Activated CD4-positive, alpha-beta memory T cell treated with anti-CD3 and anti-CD28 coated beads for 36 hours (primary cell): Measurements from ENCODE around the gene TOP3B. TPM values are rescaled to one million over a fixed set of nuclear protein-coding genes. Genes with fewer than 3 reads are reported as not detected.

Experiments used
- CTCF ChIA-PET: fragments of 350-600 bp; sonication (Branson Sonifier 250); formaldehyde crosslinking; loops from one replicate; lab custom pipeline; 2021; ENCODE audit warnings: antibody characterized with exemption, inconsistent platforms; lab: Charles Lee
- POLR2A ChIA-PET: fragments of 350-600 bp; sonication (Branson Sonifier 250); formaldehyde crosslinking; loops from one replicate; lab custom pipeline; 2021; ENCODE audit warnings: antibody characterized with exemption; lab: Charles Lee
- DNase-seq: peaks from one replicate; pipeline ENCODE4 v3.0.0-alpha.2; 2020
- H3K27ac Mint-ChIP-seq: one replicate; pipeline ENCODE4 v1.8.0; 2021; ENCODE audit warnings: mixed read lengths
- H3K27me3 Mint-ChIP-seq: one replicate; pipeline ENCODE4 v1.8.0; 2021; ENCODE audit warnings: mixed read lengths
- H3K36me3 Mint-ChIP-seq: one replicate; pipeline ENCODE4 v1.8.0; 2021; ENCODE audit warnings: mixed read lengths
- H3K4me1 Mint-ChIP-seq: one replicate; pipeline ENCODE4 v1.8.0; 2021; ENCODE audit warnings: low read depth, mixed read lengths
- H3K4me3 Mint-ChIP-seq: one replicate; pipeline ENCODE4 v1.8.0; 2021; ENCODE audit warnings: mild to moderate bottlenecking, mixed read lengths
- H3K9me3 Mint-ChIP-seq: one replicate; pipeline ENCODE4 v1.8.0; 2021; ENCODE audit warnings: mixed read lengths
- intact Hi-C: fragments of 100-400 bp; cut with micrococcal nuclease; formaldehyde crosslinking; loops from one replicate; pipeline ENCODE4 v1.15.1; 2023
- total RNA-seq, 2 experiments: library from RNA; stranded (reverse); gene quantifications; one replicate each; pipeline ENCODE4 v1.2.3, GENCODE V29; 2021

Gene TOP3B
- total RNA-seq, 2 experiments from 2014 or later: 28.8 to 30.4 TPM

- Mint-ChIP-seq H3K36me3 (peaks cover 3% of the 10 kb centered on the region), H3K9me3 (no peaks in the 10 kb centered on the region), H3K4me3 (peak overlapping the region; percentile 71), H3K4me1 (peaks cover 27% of the 10 kb centered on the region), H3K27me3 (no peaks in the 10 kb centered on the region), H3K27ac (peak overlapping the region; percentile 77)
- CTCF ChIA-PET: interaction anchor here (0.5 to 10.3 kb wide), 29 partner anchors 10 to 272 kb away, joined by 3 to 140 read pairs (median 4); partner anchors contain the start of genes PPIL2 and PPM1F
- POLR2A ChIA-PET: interaction anchor here (1.0 kb wide), 1 partner anchor 76 kb away, joined by 3 read pairs; no protein-coding TSS in a partner anchor
- no peak for DNase-seq
- intact Hi-C loops: loop anchor here (1.0 to 5.0 kb wide), 3 partner anchors 15 to 224 kb away; partner anchors contain the start of gene PPM1F
These were observed 44.8 kb downstream of the TOP3B start for GRCh38 chr22:21937821-21938070.

GRCh38 chr22:21937041-21937820, 45.4 kb downstream of the TOP3B start:
- Mint-ChIP-seq H3K27ac (no peak overlapping the region), H3K27me3 (no peaks in the 10 kb centered on the region), H3K4me3 (no peak overlapping the region), H3K9me3 (no peaks in the 10 kb centered on the region), H3K36me3 (peaks cover 3% of the 10 kb centered on the region), H3K4me1 (peaks cover 22% of the 10 kb centered on the region)
- ChIA-PET CTCF (interaction anchor here (0.5 to 10.3 kb wide), 30 partner anchors 10 to 271 kb away, joined by 3 to 140 read pairs (median 4); partner anchors contain the start of genes PPIL2 and PPM1F), POLR2A (interaction anchor here (1.0 kb wide), 1 partner anchor 75 kb away, joined by 3 read pairs; no protein-coding TSS in a partner anchor)
- intact Hi-C loops: loop anchor here (5.0 kb wide), 1 partner anchor 170 kb away; no protein-coding TSS in a partner anchor
- DNase-seq: no peak

GRCh38 chr22:21936151-21936775, 46.3 kb downstream of the TOP3B start:
- ChIA-PET CTCF (interaction anchor here (0.6 to 10.3 kb wide), 6 partner anchors 11 to 174 kb away, joined by 3 to 140 read pairs (median 4); partner anchors contain the start of gene PPM1F), POLR2A (no interaction called here)
- DNase-seq: no peak
- Mint-ChIP-seq H3K4me1 (peaks cover 12% of the 10 kb centered on the region), H3K36me3 (peaks cover 3% of the 10 kb centered on the region), H3K27ac (no peak overlapping the region), H3K9me3 (no peaks in the 10 kb centered on the region), H3K4me3 (no peak overlapping the region), H3K27me3 (no peaks in the 10 kb centered on the region)
- intact Hi-C loops: loop anchor here (5.0 kb wide), 1 partner anchor 169 kb away; no protein-coding TSS in a partner anchor

GRCh38 chr22:21933910-21934309, 48.7 kb downstream of the TOP3B start:
- peaks cover 10% of the 10 kb centered on the region for H3K4me1 Mint-ChIP-seq
- H3K4me3 Mint-ChIP-seq: no peak overlapping the region
- H3K27ac Mint-ChIP-seq: no peak overlapping the region
- no peaks in the 10 kb centered on the region for H3K27me3 Mint-ChIP-seq
- H3K36me3 Mint-ChIP-seq: peaks cover 9% of the 10 kb centered on the region
- intact Hi-C loops: no loop called here
- CTCF ChIA-PET: interaction anchor here (10.3 kb wide), 1 partner anchor 18 kb away, joined by 140 read pairs; the partner anchor contains the start of gene PPM1F
- POLR2A ChIA-PET: no interaction called here
- H3K9me3 Mint-ChIP-seq: no peaks in the 10 kb centered on the region
- DNase-seq: no peak

- intact Hi-C loops: no loop called here
- POLR2A ChIA-PET: no interaction called here
- no peaks in the 10 kb centered on the region for H3K9me3 Mint-ChIP-seq
- peaks cover 7% of the 10 kb centered on the region for H3K4me1 Mint-ChIP-seq
- H3K27ac Mint-ChIP-seq: no peak overlapping the region
- H3K4me3 Mint-ChIP-seq: no peak overlapping the region
- CTCF ChIA-PET: interaction anchor here (10.3 kb wide), 1 partner anchor 18 kb away, joined by 140 read pairs; the partner anchor contains the start of gene PPM1F
- DNase-seq: no peak
- no peaks in the 10 kb centered on the region for H3K27me3 Mint-ChIP-seq
- H3K36me3 Mint-ChIP-seq: peaks cover 9% of the 10 kb centered on the region
These were observed 49.2 kb downstream of the TOP3B start for GRCh38 chr22:21933413-21933812.

GRCh38 chr22:21932347-21932746, 50.2 kb downstream of the TOP3B start:
- ChIA-PET POLR2A (no interaction called here), CTCF (no interaction called here)
- Mint-ChIP-seq H3K36me3 (peaks cover 9% of the 10 kb centered on the region), H3K27ac (no peak overlapping the region), H3K4me3 (no peak overlapping the region), H3K4me1 (no peaks in the 10 kb centered on the region), H3K9me3 (no peaks in the 10 kb centered on the region), H3K27me3 (no peaks in the 10 kb centered on the region)
- intact Hi-C loops: no loop called here
- DNase-seq: no peak

GRCh38 chr22:21931056-21931455, 51.5 kb downstream of the TOP3B start:
- Mint-ChIP-seq H3K4me1 (no peaks in the 10 kb centered on the region), H3K9me3 (no peaks in the 10 kb centered on the region), H3K27me3 (no peaks in the 10 kb centered on the region), H3K36me3 (peaks cover 7% of the 10 kb centered on the region), H3K4me3 (no peak overlapping the region), H3K27ac (no peak overlapping the region)
- intact Hi-C loops: no loop called here
- ChIA-PET CTCF (interaction anchor here (0.8 kb wide), 1 partner anchor 21 kb away, joined by 3 read pairs; the partner anchor contains the start of gene PPM1F), POLR2A (no interaction called here)
- DNase-seq: no peak

- Mint-ChIP-seq H3K36me3 (peaks cover 5% of the 10 kb centered on the region), H3K27me3 (no peaks in the 10 kb centered on the region), H3K27ac (no peak overlapping the region), H3K4me1 (no peaks in the 10 kb centered on the region), H3K9me3 (no peaks in the 10 kb centered on the region), H3K4me3 (no peak overlapping the region)
- intact Hi-C loops: no loop called here
- DNase-seq: no peak
- POLR2A ChIA-PET: no interaction called here
- CTCF ChIA-PET: no interaction called here
These were observed 53.3 kb downstream of the TOP3B start for GRCh38 chr22:21929253-21929652.

GRCh38 chr22:21928048-21928447, 54.5 kb downstream of the TOP3B start:
- no peaks in the 10 kb centered on the region for H3K4me1 Mint-ChIP-seq
- H3K36me3 Mint-ChIP-seq: peaks cover 5% of the 10 kb centered on the region
- no peak overlapping the region for H3K27ac Mint-ChIP-seq
- no peaks in the 10 kb centered on the region for H3K9me3 Mint-ChIP-seq
- intact Hi-C loops: no loop called here
- no peak overlapping the region for H3K4me3 Mint-ChIP-seq
- ChIA-PET POLR2A (no interaction called here), CTCF (interaction anchor here (1.8 kb wide), 1 partner anchor 10 kb away, joined by 8 read pairs; no protein-coding TSS in a partner anchor)
- H3K27me3 Mint-ChIP-seq: no peaks in the 10 kb centered on the region
- DNase-seq: no peak

- Mint-ChIP-seq H3K27me3 (no peaks in the 10 kb centered on the region), H3K4me3 (no peak overlapping the region), H3K4me1 (no peaks in the 10 kb centered on the region), H3K9me3 (no peaks in the 10 kb centered on the region), H3K36me3 (peaks cover 5% of the 10 kb centered on the region), H3K27ac (no peak overlapping the region)
- intact Hi-C loops: no loop called here
- no peak for DNase-seq
- POLR2A ChIA-PET: no interaction called here
- CTCF ChIA-PET: interaction anchor here (0.9 to 1.8 kb wide), 2 partner anchors 11 to 44 kb away, joined by 3 to 8 read pairs; no protein-coding TSS in a partner anchor
These were observed 55.3 kb downstream of the TOP3B start for GRCh38 chr22:21927174-21927823.

GRCh38 chr22:21926728-21927127, 55.9 kb downstream of the TOP3B start:
- Mint-ChIP-seq H3K27ac (no peak overlapping the region), H3K9me3 (no peaks in the 10 kb centered on the region), H3K36me3 (peaks cover 5% of the 10 kb centered on the region), H3K4me1 (no peaks in the 10 kb centered on the region), H3K27me3 (no peaks in the 10 kb centered on the region), H3K4me3 (no peak overlapping the region)
- DNase-seq: no peak
- intact Hi-C loops: no loop called here
- CTCF ChIA-PET: interaction anchor here (0.9 to 1.8 kb wide), 2 partner anchors 12 to 45 kb away, joined by 3 to 8 read pairs; no protein-coding TSS in a partner anchor
- POLR2A ChIA-PET: no interaction called here
